ENCODE results near the gene GNB1. TPM values are rescaled to one million over a fixed set of nuclear protein-coding genes. Genes with fewer than 3 reads are reported as not detected.

GNB1 gene
- total and polyA plus RNA-seq, 9 of the 15 experiments (the other 6 are each of a cell fraction or from before 2014, with no cell fraction given), result 34.3 to 388 (median 114) TPM

- TF ChIP-seq MAFK (IDR thresholded peaks at IDR 0.05; ENCODE audit: low read length), result no peak
- no peak for TF ChIP-seq POLR2G (IDR thresholded peaks at IDR 0.05; ENCODE audit: low read depth, low read length)
- peak; percentile 79 to 85 for TF ChIP-seq MNT (conservative IDR thresholded peaks at IDR 0.05)
- no peak for TF ChIP-seq ZNF316 (IDR thresholded peaks at IDR 0.05)
- TF ChIP-seq ZNF12 (CRISPR knock-in tag; IDR thresholded peaks at IDR 0.05), result no peak
- peak; percentile 23; the same call in 1 of the 2 replicates for TF ChIP-seq RB1 (IDR thresholded peaks at IDR 0.05; ENCODE audit: low read depth)
- TF ChIP-seq MEF2D (tag; conservative IDR thresholded peaks at IDR 0.05; ENCODE audit: low read depth), result no peak
- no peak for TF ChIP-seq ZKSCAN8 (CRISPR knock-in tag; IDR thresholded peaks at IDR 0.05)
- TF ChIP-seq ZNF146 (CRISPR knock-in tag; IDR thresholded peaks at IDR 0.05; ENCODE audit: unreplicated experiment), result no peak
- TF ChIP-seq ERF (CRISPR knock-in tag; IDR thresholded peaks at IDR 0.05), result 0 out of 2 replicates have a peak, but pooled peaks have one; percentile 23
- peak; percentile 74 for TF ChIP-seq ZBTB7A (IDR thresholded peaks at IDR 0.05; ENCODE audit: borderline replicate concordance, control insufficient read depth, low read depth, low read length)
- TF ChIP-seq DNMT1 (IDR thresholded peaks at IDR 0.05), result no peak
- TF ChIP-seq SAFB2 (IDR thresholded peaks at IDR 0.05; ENCODE audit: borderline replicate concordance, low read depth, low read length, severe bottlenecking), result no peak
- TF ChIP-seq HNRNPL (IDR thresholded peaks at IDR 0.05; ENCODE audit: low read depth, low read length), result 0 out of 2 replicates have a peak, but pooled peaks have one; percentile 67
- no peak for TF ChIP-seq CLOCK (CRISPR knock-in tag; IDR thresholded peaks at IDR 0.05; ENCODE audit: borderline replicate concordance)
- no peak for TF ChIP-seq SMAD4 (CRISPR knock-in tag; conservative IDR thresholded peaks at IDR 0.05)
- TF ChIP-seq ZBED1 (IDR thresholded peaks at IDR 0.05), result 0 out of 2 replicates have a peak, but pooled peaks have one; percentile 20
- no peak for TF ChIP-seq SIX5 (IDR thresholded peaks at IDR 0.05; ENCODE audit: borderline replicate concordance in 1 of 2, insufficient read depth in 1 of 2, low read depth in 1 of 2, low read length in 2 of 2)
- TF ChIP-seq NCOA6 (IDR thresholded peaks at IDR 0.05), result no peak
- TF ChIP-seq NR0B1 (IDR thresholded peaks at IDR 0.05; ENCODE audit: partially characterized antibody), result no peak
- peak; percentile 73 for TF ChIP-seq MYC (IDR thresholded peaks at IDR 0.05; ENCODE audit: low read depth, low read length)
- TF ChIP-seq MYC (CRISPR knock-in tag; IDR thresholded peaks at IDR 0.05; ENCODE audit: borderline replicate concordance, low read depth), result no peak
- TF ChIP-seq PCBP1 (IDR thresholded peaks at IDR 0.05; ENCODE audit: low read depth, low read length, poor library complexity, severe bottlenecking), result peak; percentile 49
- TF ChIP-seq NFE2 (IDR thresholded peaks at IDR 0.05; ENCODE audit: low read depth), result no peak
These were observed 28.6 kb upstream of the GNB1 start (continued) for GRCh38 chr1:1919304-1920056.
